H1 (cell line): ENCODE results near the gene GMPR.
"Not testable (repeated sequence)": the region's sequence is repeated elsewhere in the genome, so short reads cannot be mapped to it uniquely, and the experiment has no call there.

ENCODE experiments used
- BRCA1 ChIP-seq: IDR thresholded peaks from 2 replicates; pipeline ENCODE4 v1.6.1; 2012; ENCODE audit warnings: low read depth, low read length, improper control_type of control experiment
- CTCF ChIP-seq, 3 experiments: IDR thresholded peaks; 1 replicate in 2 of 3; 2 replicates in 1 of 3; pipeline versions ENCODE4 v1.5.1 to v1.6.1; 2011; ENCODE audit warnings: low read length in 3 of 3, mild to moderate bottlenecking in 3 of 3, inconsistent platforms in 2 of 3, low read depth in 1 of 3, moderate library complexity in 1 of 3; ENCODE audit not compliant: insufficient read depth in 1 of 3; ENCODE audit errors: control extremely low read depth in 1 of 3
- EP300 ChIP-seq, 2 experiments: IDR thresholded peaks; 1 replicate in 1 of 2; 2 replicates in 1 of 2; pipeline ENCODE4 v1.6.1; 2011 to 2012; ENCODE audit warnings: low read depth in 2 of 2, low read length in 2 of 2, mild to moderate bottlenecking in 2 of 2, borderline replicate concordance in 1 of 2, inconsistent platforms in 1 of 2, moderate library complexity in 1 of 2
- EZH2 ChIP-seq: fragments of 200-600 bp; sonication (generic); IDR thresholded peaks from 2 replicates; pipeline ENCODE4 v1.7.1; 2012; ENCODE audit warnings: low read depth, mild to moderate bottlenecking, moderate library complexity, low read length, inconsistent platforms; ENCODE audit not compliant: severe bottlenecking
- FOSL1 ChIP-seq: IDR thresholded peaks from 2 replicates; pipeline ENCODE4 v1.6.1; 2011; ENCODE audit warnings: mild to moderate bottlenecking, low read depth, low read length, moderate library complexity; ENCODE audit not compliant: insufficient read depth
- POLR2A ChIP-seq, 2 experiments: IDR thresholded peaks; 1 replicate in 1 of 2; 2 replicates in 1 of 2; pipeline ENCODE4 v1.6.1; 2011; ENCODE audit warnings: low read depth in 2 of 2, low read length in 2 of 2, mild to moderate bottlenecking in 2 of 2; ENCODE audit errors: control extremely low read depth in 1 of 2
- RFX5 ChIP-seq: IDR thresholded peaks from 2 replicates; pipeline ENCODE4 v1.6.1; 2011; ENCODE audit warnings: low read depth, low read length, improper control_type of control experiment, borderline replicate concordance
- SIN3A ChIP-seq, 2 experiments: IDR thresholded peaks in 1 of 2; conservative IDR thresholded peaks in 1 of 2; 2 replicates each; pipeline ENCODE4 v1.6.1; 2011 to 2012; ENCODE audit warnings: low read length in 2 of 2, improper control_type of control experiment in 1 of 2, low read depth in 1 of 2, mild to moderate bottlenecking in 1 of 2
- TAF1 ChIP-seq: IDR thresholded peaks from 2 replicates; pipeline ENCODE4 v1.6.1; 2011; ENCODE audit warnings: mild to moderate bottlenecking, low read depth, low read length

GRCh38 chr6:16263464-16264099 is 25.2 kb downstream of the GMPR start:
- not testable (repeated sequence) for TF ChIP-seq CTCF (IDR thresholded peaks at IDR 0.05; ENCODE audit: control extremely low read depth in 1 of 3, insufficient read depth in 1 of 3, low read depth in 1 of 3, low read length in 3 of 3); EP300 (IDR thresholded peaks at IDR 0.05; ENCODE audit: borderline replicate concordance in 1 of 2, low read depth in 2 of 2, low read length in 2 of 2); TAF1; BRCA1; FOSL1; SIN3A (conservative IDR thresholded peaks at IDR 0.05 in 1 of 2, IDR thresholded peaks at IDR 0.05 in 1 of 2; ENCODE audit: low read depth in 1 of 2, low read length in 2 of 2); EZH2; POLR2A (IDR thresholded peaks at IDR 0.05; ENCODE audit: control extremely low read depth in 1 of 2, low read depth in 2 of 2, low read length in 2 of 2); RFX5
